ENCODE data around the gene SLC7A10.
"Not testable (repeated sequence)": the region's sequence is repeated elsewhere in the genome, so short reads cannot be mapped to it uniquely, and the experiment has no call there.

SLC7A10 gene

DNA sequence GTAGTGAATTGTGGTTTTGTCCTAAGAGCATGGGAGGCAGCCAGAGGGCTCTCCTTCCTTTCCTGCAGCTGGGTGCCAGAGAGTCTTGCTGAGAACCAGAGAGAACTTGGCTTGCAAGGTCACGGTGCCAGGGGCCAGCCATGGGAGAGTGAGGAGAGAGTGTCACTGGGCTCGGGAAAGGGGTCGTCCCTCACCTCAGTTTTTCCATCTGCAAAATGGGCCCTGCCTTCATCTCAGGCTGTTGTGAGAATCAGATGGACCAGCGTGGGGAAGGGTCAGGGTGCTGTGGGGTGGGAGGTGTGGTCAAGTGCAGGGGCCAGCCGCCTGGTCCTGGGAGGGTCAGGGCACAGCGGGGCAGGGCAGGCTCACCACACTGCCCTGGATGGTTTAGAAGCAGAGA, 24.2 kb downstream of the SLC7A10 start:
- no peak for DNase-seq

DNA sequence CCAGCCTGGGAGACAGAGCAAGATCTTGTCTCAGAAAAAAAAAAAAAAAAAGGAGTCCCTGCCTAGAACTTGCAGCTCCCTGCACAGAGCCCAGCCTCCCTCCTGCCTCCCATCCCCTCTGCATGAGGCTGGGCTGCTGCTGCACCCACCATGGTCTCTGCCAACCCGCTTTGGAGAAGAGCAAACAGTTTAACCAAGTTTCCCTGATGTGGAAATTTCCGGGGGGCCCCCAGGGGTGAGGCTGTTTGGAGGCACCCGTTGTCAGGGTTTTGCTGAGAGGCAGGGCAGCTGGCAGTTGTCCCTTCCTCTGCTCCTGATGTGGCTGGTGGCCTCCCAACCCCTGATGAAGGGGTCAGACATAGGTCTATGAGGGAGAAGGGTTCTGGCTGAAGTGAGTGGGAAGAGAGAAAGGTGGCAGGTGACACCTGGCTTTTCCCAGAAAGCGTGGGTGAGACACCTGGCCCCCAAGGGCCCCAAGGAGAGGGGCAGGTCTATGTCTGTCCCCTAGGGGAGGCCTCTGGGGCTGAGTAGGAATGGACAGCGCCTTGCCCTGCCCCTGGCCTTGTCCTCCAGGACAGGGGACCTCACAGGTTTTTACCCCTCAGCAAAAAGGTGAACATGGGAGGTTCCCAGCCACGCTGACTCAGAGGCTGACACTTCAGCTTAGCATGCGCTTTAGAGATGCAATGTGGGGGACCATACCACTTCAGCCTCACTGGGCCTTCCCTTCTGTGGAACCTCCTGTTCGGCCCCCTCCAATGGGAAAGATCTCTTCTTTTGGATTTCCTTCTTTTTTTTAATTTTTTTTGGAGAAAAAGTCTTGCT, 26.0 kb downstream of the SLC7A10 start:
- no peak for DNase-seq

DNA sequence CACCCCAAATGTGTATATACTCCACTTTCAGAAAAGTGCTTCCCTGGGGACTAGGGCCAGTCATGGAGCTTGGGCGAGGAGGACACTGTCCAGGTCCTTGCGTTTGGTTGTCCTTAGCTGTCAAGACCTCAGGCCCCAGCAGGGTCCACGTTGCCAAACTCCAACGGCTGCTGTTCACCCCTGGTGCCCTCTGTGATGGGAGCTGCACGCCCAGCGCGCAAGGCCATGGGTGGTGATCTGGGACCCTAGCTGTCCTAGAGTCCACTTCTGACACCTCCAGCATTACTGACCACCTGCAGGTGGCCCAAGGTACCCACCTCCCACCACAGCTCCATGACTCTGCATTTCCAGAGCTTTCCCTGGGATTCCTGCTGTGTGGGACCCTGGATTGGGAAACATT, 27.5 kb downstream of the SLC7A10 start:
- DNase-seq, result no peak

DNA sequence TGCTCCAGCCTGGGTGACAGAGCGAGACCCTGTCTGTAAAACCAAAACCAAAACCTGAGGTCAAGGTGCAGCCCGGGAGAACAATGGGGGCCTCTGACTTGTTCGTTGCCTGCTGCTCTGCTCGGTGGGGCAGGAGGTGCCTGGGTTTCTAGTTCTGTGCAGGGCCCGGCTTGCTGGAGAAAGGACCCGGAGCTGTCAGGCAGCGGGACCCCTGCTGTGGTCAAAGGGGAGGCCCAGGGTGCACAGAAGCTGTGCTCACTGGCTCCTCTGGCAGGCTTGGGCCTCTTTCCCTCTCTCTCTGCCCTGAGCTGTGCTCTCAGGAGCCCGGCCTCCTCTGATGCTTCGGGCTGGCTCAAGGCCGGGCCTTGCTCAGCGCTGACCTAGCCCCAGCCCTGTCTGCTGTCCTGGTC, 28.1 kb downstream of the SLC7A10 start:
- DNase-seq, result no peak

DNA sequence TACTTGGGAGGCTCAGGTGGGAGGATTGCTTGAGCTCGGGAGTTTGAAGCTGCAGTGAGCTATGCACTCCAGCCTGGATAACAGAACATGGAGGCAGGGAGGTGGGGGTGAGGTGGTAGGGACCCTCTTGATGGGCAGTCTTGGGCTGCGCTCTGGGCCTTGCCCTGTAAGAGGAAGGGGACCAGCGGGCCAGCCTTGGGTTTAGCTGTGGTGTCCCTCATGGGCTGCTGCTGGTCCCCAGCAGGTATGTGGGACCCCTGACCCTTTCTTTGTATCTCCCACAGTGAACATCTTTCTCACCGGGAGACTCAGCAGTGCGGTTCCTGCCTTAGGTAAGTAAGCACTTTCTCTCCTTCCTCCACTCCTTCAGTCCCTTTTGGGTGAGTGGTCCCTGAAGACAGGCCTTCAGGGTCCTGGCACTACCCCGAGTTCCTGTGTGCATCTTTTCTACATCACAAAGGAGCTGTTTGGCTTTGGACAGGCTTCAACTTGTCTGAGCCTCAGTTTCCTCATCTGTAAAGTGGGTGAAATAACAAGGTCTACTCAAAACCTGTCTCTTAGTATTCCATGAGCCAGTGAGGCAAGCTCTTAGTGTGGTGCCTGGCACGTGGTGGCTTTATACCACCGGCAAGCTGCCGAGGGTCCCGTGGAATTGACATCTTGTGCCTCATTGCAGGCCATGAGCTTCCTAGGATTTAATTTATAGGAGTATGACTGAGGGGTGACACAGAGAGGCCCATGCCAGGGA, 29.0 kb downstream of the SLC7A10 start:
- DNase-seq, result no peak

DNA sequence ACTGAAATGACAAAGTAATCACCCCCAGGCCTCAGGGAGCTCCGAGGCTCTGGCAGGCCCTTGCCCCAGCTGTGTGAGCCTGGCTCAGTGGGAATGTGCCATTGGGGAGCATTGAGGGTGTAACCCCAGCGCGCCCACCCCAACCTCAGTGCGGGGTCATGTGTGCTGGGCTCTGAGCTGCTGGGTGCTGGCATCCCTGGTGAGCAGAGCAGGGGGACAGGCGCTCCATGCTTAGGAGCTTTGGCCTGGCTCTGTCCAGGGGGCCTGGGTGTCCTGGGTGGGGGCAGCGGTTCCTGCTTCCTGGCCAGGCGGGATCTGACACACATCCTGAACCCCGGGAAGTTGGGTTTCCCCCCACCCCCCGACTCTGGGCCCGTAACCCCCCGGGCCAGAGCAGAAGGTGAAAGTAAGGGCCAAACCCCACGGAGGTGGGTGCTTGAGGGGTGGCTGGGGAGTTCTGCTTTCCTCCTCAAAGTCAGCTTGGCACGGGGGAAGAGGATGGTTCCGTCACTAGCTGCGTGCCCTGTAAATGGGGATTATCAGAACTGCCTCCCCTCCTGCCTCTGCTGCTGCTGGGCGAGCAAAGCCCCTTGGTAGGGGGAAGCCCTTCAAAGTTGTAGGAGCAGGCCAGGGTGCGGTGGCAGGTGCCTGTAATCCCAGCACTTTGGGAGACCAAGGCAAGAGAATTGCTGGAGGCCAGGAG, 29.9 kb downstream of the SLC7A10 start:
- DNase-seq, result no peak

DNA sequence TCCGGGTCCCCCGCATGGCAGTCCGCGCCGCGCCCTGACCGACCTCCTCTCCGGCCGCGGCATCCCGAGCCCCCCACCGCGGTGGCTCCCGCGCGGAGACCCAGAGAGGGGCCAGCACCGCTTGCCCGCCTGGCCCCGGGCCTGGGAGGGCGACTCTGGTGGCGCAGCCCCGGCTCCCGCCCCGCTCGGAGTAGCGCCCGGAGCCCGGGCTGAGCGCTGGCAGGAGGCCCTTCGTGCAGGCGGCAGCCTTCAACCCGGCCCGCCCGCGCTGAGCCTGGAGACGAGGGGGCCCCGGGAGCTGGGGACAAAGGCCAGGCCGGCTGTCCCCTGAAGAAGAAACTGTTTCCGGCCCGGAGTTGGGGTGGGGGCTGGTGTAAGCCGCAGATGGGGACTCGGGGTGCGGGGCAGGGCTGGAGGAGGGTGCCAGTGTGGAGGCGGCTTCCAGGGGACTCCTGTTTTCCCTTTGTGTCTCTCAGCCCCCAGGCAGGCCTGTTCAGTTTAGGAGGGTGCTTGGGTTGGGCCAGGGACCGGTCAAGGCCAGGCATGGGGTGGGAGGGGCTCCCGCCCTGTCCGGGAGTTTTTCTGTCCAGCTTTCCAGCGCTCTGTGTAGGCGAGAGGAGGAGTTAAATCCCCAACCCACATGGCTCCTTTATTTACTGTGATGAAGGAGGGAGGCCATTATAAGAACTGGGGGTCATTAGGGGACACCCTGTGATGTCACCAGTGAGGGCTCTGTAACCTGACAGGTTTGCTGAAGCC, 30.6 kb downstream of the SLC7A10 start:
- DNase-seq, result peak; percentile 19

DNA sequence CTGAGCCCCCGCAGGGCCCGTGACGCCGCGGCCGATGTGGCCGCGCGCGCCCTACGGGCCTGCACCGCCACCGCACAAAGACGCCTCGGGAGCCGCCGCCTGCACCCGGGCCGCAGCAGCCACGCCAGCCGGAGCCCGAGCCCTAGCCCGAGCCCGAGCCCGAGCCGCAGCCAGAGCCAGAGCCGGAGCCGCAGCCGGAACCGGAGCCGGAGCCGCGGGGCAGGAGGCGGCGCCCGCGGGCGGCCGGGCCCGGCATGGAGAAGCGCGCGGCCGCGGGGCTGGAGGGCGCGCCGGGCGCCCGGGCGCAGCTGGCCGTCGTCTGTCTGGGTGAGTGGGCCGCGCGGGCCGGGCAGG, 31.1 kb downstream of the SLC7A10 start:
- no peak for DNase-seq

DNA sequence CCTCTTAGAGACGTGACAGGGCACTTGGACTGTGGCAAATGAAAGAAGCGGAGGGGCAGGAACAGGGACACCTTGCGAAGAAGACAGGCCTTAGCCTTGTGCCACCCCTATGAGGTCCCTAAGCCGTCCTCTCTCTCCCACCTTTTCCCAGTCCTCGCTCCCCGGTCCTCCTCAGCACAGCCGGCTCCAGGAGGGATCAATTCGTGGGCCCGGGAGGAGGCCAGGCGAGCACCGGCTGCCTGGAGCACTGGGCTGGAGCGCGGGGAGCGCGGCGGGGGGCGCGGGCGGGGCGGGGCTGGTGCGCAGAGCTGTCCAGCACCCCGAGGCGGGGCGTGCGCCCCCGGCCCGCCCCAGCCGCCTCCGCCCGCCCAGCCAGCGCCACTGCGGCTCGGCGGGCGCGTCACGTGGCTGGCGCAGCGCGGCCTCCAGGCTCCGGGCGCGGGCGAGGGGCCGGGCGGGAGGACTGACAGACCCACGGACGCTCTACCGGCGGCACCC, 31.7 kb downstream of the SLC7A10 start, which contains the start of gene LRP3:
Gene LRP3 (plus strand): TSS at position 466 of the 498 bp plus-strand sequence. CDS start 456 bp downstream, outside the sequence.
- peak; percentile 29 for DNase-seq

DNA sequence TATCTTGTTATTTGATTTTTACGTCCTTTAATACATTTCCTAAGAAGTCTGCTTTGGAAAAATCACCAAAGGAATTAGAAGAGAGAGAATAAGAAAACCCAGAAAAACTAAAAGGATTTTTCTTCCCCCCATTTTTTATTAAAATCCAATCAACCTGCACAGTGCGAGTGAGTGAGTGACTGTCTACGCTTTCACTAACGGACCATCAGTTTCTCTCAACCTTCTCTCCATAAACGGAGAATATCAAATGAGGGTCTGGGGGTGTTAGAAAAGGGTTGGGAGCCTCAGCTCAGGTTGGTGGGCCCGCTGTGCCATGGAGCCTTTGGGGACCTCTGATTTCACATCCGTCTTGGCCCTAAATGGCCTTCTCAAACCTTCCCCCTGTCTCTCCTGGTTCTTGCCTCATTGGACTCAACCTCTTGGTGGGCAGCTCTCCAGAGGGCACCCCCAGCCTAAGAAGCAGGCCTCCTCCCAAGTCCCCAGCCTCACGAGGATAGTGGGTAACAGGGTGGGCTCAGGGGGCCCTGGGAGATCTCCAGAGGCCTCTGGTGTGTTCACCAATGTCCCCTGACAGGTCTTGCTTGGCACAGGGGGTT, 32.3 kb downstream of the SLC7A10 start:
- DNase-seq, result no peak

DNA sequence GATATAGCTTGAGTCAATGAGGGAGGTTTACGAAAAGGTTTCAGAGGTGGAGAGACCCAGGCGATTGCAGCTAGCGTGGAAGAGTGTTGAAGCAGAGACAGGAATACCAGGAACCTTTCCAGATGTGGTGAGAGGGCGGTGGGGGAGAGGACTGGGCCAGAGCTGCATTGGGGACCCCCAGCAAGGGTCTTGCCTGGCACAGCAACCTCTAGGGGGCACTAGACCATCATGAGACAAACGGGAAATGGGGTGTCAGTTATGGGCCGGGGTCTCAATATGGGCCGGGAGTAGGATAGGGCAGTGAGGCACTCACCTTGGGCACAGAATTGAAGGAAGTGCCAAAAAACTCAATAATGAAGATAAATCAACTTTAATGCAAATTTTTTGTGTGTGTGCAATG, 33.6 kb downstream of the SLC7A10 start:
- no peak for DNase-seq

DNA sequence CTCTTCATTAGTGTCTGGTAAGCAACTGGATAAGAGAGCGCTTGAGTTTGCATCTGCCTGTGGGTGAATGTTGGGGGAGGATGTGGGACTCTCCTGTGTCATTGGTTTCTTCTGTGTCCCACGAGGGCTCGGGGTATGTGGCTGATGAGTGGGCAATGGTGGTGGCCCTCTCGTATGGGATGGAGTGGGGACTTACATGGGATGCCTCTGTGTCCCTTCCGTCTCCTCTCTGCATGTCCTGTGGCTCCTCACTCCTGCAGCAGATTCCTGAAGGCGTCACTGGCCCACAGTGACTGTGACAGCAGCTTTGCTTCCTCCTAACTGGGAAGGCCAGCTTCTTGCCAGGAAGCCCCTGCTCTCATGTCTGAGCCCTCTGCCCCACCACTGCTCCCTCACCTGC, 34.1 kb downstream of the SLC7A10 start:
- no peak for DNase-seq

DNA sequence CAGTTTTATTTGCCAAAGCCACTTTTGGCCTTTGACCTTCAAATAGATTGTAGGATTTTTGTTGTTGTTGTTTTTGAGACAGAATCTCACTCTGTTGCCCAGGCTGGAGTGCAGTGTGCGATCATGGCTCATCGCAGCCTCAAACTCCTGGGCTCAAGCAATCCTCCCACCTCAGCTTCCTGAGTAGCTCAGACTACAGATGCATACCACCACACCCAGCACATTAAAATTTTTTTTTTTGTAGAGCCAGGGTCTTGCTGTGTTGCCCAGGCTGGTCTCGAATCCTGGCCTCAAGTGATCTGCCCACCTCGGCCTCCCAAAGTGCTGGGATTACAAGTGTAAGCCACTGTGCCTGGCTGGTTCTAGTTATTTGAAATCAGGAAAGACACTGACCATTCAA, 34.6 kb downstream of the SLC7A10 start:
- not testable (repeated sequence) for DNase-seq

DNA sequence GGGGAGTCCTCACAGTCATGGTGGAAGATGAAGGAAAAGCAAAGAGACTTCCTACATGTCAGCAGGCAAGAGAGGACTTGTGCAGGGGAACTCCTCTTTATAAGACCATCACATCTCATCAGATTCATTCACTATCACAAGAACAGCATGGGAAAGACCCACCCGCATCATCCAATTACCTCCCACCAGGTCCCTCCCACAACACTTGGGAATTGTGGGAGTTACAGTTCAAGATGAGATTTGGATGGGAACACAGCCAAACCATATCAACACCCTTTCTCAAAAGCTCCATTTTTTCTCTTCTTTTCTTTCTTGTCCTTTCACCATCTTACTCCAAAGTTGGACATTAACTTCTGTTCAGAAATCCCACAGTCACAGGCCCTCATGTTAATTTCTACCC, 36.2 kb downstream of the SLC7A10 start:
- no peak for DNase-seq

DNA sequence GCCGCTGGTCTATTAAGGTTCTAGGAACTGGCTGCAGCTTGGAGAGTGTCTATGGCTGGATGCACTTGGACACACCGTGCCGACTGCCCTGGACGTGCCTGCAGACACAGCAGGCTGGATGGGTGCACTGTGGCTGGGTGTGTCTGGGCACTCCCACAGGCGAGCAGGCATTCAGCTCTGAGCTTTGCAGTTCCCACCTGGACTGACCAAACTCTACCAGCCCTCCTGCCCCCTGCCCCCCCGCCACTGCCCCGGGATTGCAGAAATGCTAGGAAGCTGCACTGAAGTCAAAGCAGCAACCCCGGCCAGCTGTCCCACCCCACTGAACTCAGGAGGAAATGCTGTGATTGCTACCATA, 38.5 kb downstream of the SLC7A10 start:
- DNase-seq, result no peak

DNA sequence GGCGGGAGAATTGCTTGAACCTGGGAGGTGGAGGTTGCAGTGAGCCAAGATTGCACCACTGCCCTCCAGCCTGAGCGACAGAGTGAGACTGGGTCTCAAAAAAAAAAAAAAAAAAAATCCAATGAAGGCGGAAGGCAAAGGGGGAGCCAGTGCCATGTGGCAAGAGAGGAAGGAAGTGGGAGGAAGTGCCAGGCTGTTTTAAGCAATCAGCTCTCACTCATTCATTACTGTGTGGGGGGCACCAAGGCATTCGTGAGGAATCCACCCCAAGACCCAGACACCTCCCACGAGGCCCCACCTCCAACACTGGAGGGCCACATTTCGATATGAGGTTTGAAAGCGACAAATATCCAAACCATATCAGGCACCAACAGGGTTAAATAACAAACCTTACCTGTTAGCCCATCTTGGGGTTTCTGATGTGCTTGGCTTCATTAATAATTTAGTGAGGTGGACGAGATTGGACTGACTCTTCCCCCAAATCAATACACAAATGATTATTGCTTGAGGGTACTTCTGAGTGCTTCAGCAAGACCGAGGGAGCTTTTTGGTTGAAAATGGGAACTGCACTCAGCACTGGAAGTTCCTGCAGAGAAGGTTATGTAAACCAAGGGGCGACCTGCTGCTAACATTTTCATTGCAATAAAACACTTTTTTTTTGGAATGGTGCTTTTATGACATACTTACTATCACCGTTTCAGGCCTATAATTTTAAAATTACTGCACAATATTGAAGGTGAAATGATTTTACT, 39.0 kb downstream of the SLC7A10 start:
- DNase-seq, result no peak

DNA sequence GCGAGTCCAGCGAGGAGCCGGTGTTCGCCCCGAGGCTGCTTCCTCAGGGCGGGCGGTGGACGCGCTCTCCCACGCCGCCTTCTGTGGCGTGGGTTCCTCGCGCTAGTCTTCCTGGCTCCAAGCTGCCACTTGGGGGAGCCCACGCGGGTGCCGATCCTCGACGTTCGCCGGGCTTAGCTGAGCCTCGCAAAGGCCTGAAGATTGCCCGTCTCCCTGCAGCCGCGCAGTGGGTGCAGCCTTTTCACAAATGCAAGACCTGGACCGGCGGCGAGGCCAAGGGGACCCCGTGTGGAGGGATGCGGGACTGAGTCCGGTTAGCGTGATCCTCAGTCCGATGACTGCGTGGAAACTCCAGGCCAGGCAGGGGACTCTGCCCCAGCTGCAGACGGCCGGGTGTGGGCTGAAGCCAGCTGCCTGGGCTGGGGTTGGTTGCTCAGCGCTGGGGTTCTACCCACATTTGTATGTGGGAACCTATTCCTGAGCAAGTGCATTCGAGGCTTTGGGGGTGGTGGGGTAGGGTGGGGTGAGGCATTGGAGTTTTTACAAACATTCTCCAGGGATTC, 48.2 kb downstream of the SLC7A10 start:
- DNase-seq, result no peak

DNA sequence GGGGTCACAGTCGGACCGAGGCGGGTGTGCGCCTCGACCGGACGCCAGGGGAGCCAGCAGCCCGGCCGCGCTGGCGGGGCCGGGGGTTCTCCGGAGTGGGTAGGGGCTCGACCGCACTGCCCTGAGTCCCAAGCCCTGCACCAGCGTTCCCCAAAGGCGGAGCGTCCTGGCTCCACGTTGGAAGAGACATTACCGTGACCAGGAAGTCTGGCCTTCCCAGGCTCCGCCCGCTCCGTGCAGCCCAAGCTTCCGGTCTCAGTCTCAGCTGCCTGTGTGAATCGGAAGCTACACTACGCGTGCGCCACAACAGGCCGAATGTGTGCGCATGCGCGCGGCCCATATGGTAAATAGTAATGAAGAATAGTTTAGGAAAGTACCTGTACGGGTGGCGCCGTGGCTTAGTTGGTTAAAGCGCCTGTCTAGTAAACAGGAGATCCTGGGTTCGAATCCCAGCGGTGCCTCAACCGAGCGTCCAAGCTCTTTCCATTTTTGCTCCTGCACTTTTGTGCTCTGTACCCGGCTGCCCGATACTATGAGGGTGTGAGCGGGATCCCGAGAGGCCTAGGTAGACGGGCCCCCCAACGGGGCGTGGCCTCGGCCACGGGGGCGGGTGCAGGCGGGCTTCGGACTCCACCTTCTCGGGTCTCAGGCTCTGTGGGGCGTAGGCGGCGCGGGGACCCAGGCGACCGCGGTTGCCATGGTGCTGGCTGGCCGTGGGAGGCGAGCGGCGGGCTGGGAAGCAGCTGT, 48.8 kb downstream of the SLC7A10 start:
- peak; percentile 99 for DNase-seq

DNA sequence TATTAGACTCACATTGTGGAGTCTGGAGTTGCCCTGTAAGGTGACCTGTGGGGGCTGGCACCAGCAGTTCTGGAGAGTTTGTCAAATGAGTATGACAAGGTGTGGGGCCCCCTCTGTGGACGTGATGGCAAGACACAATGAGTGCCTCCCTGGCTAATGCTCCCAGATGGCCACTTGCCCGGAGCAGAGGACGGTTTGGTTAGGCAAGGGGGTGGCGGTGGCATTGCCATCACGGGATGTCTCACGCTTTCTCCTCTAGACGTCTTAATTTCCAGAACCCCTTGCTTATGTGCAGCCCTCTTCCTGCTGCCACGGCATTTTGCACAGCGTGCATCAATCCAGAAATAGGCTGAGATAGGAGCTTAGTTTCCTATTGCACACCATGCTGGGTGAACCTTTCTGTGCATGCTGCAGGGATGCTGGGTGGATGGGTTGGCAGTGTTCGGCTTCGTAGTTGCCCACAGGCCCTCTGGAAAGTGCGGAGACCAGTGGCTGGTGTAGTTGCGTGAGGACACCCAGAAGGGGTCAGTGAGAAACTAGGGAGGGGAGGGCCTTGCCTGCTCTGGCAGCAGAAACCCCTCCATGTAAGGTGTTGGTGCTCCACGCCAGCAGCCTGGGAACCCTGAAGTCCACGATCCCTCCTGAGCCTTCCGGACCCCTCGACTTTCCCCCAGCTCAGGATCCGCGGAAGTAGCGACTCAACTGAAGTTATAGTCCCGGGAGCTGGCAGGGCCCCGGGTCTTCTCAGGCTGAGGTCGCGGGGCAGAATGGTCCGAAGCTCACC, 49.6 kb downstream of the SLC7A10 start:
- DNase-seq, result peak; percentile 28

Data from fibroblast of upper back skin (primary cell).